NCI-H1048 (cell line): ENCODE results near the gene PITPNB.
A peak's percentile ranks its signal among the peaks of the same experiment; 100 is the strongest.

ENCODE experiments used
- DNase-seq: peaks from one replicate; lab custom pipeline; 2025; lab: John Stamatoyannopoulos, UW

Gene PITPNB

GRCh38 chr22:27834364-27835185, 84.5 kb downstream of the PITPNB start:
- DNase-seq, result no peak

DNA sequence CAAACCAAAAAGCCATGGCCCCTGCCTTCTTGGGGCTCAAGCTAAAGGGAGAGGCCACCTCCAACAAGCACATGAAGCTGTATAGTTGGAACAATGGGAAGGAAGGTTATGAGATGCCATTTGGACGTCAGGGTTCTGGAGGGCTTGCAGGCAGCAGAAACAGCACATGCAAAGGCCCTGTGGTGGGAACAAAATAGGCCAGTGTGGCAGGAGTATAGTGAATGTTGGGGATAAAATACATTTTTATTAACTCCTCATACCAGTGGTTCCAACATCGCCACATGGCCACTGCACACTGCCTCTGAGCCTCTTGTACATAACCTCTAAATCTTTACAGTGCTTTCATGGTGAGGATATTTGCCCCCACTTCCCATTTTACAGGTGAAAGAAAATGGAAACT, 85.3 kb downstream of the PITPNB start:
- no peak for DNase-seq

- DNase-seq, result no peak
These were observed 86.5 kb downstream of the PITPNB start for GRCh38 chr22:27832606-27833005.

DNA sequence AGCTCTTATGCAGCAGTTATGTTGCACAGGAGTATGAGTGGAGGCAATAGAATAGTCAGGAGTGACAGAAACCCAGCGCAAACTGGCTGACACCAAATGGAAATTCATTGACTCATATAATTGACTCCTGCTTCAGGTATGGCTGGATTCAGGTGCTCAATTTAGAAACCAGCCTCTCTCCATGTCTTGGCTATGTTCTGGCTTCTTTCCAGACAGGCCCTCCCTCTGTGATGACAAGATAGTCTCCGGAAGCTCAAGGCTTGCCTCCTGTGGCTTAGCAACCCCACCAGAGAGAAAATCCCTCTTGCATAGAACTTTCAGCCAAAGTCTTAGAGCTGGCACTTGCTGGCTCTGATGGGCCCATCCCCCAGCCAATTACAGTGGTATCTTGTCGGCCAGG, 89.4 kb downstream of the PITPNB start:
- DNase-seq, result no peak

GRCh38 chr22:27827604-27828587, 91.2 kb downstream of the PITPNB start:
- DNase-seq, result no peak

- DNase-seq, result no peak
These were observed 93.9 kb downstream of the PITPNB start for GRCh38 chr22:27825174-27825573.

GRCh38 chr22:27823221-27823620, 95.8 kb downstream of the PITPNB start:
- no peak for DNase-seq

GRCh38 chr22:27820896-27821866, 97.9 kb downstream of the PITPNB start:
- peak; percentile 72 for DNase-seq

- no peak for DNase-seq
These were observed 102.5 kb downstream of the PITPNB start for GRCh38 chr22:27816552-27816951.

DNA sequence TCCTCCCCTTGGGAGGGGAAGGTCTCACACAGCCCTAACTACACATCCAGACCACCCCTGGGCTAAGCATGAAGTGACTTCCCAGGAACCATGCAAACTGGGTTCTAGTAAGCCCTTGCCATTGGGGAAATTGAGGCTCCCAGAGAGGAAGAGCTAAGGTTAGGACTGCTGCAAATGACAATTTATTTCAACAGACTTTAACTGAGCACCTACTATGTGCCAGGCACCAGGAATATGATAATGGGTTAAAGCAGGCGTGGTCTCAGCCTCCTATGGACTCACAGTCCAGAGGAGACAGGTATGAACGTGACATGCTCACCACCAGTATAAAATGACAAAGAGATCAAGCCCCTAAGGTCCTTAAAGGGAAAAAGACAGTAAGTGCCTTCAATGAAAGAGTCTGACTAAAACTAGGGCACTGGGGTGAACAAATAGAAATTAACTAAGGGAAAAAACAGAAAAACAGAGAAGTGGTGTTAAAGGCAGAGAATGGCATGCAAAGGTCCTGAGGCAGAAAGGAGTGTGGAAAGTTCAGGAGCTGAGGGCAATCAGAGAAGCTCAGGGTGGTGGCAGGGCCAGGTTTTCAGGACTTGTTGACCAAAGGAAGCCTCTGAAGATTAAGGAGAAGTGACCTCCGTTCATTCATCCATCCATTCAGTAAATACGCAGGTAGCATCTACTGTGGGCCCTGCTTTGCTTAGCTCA, 103.1 kb downstream of the PITPNB start:
- no peak for DNase-seq

DNA sequence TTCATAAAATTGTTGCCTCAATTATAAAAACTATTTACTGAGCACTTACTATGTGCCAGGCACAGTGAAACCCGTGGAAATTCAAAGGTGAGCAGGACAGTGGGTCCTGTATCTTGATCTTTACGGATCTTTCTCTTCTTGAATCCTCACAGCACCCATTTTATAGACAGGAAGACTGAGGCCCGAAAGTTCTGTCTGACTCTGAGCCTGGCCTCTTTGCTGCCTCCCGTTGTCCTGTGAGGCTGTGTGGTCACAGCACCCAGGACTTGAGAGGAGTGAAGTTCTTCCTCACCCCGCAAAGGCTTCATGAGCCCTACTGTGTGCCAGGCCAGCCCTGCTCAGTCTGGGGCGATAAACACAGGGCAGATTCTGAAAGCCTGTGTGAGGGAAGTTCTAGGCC, 104.1 kb downstream of the PITPNB start:
- no peak for DNase-seq

DNA sequence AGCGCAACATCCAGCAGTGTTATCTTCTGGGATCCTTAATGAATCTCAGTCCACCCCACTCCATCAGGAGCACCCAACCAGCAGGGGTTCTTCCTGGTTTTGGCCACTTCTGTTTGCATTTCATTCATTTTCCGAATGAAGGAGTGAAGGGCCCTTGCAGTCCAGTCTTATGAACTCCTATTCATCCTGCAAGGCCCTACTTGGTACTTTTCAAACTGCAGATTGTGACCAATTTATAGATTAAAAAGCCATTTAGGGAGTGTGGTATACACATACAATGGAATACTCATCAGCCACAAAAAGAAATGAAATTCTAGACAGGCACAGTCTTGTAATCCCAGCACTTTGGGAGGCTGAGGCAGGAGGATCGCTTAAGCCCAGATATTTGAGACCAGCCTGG, 107.3 kb downstream of the PITPNB start:
- DNase-seq, result no peak

- DNase-seq, result no peak
These were observed 108.4 kb downstream of the PITPNB start for GRCh38 chr22:27810609-27811151.

- no peak for DNase-seq
These were observed 109.1 kb downstream of the PITPNB start for GRCh38 chr22:27809700-27810608.

DNA sequence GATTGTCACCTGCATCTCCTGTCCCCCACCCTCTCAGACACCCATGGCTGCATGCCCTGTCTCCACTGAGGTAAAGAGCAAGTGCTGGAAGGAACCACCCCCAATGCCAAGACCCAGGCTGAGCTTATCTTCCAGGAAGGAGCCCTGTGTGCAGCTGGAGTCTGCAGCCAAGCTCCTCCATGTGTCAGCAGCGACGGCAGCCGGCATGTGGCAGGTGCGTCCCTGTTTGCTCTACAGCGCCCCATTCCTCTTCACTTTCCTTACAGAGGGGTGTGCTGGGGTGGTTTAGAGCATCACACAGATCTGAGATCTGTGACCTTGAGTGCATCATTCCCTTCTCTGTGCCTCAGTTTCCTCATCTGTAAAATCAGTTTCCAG, 109.8 kb downstream of the PITPNB start:
- DNase-seq, result no peak

- no peak for DNase-seq
These were observed 110.4 kb downstream of the PITPNB start for GRCh38 chr22:27808451-27809225.

- no peak for DNase-seq
These were observed 113.2 kb downstream of the PITPNB start for GRCh38 chr22:27805841-27806240.

GRCh38 chr22:27804470-27805297, 114.4 kb downstream of the PITPNB start:
- no peak for DNase-seq
